ENCODE measurements around the gene FGD4. TPM values are rescaled to one million over a fixed set of nuclear protein-coding genes. Genes with fewer than 3 reads are reported as not detected.

Gene FGD4
- total RNA-seq, 1 experiment from 2014 or later: 54.3 TPM

GRCh38 chr12:32478858-32479725 lies 79.7 kb downstream of the FGD4 start:
- no peaks in the 10 kb centered on the region for H3K27me3 ChIP-seq (ENCODE audit: insufficient read depth, low read length)
- H3T11ph ChIP-seq (ENCODE audit: low read length): no peak overlapping the region
- H4K8ac ChIP-seq (replicated peaks; ENCODE audit: insufficient read length, low read depth, low read length): no peak overlapping the region
- WGBS (ENCODE audit: extremely low coverage, insufficient read length, low lambda C conversion rate): no CpG with 5 or more reads among the region's 5 CpGs
- no peaks in the 10 kb centered on the region for H3K9me3 Mint-ChIP-seq
- no peaks in the 10 kb centered on the region for H3K23me2 ChIP-seq (ENCODE audit: insufficient read length, low read depth, low read length, poor library complexity, severe bottlenecking)
- H2BK5ac ChIP-seq (ENCODE audit: insufficient read length, low read length): no peak overlapping the region
- H3K79me1 ChIP-seq (ENCODE audit: insufficient read depth, low read depth, low read length, poor library complexity, severe bottlenecking): peaks cover 8% of the 10 kb centered on the region
- no peak overlapping the region for H2BK20ac ChIP-seq (ENCODE audit: low read depth, low read length, poor library complexity, severe bottlenecking)
- H2AFZ ChIP-seq (ENCODE audit: low read length): no peak overlapping the region
- H3K79me2 ChIP-seq (ENCODE audit: insufficient read depth, low read length): peaks cover 1% of the 10 kb centered on the region; the same call in 1 of the 2 replicates
- H3K27ac ChIP-seq (ENCODE audit: insufficient read length, low read depth, low read length): no peak overlapping the region
- no peak overlapping the region for H2AK5ac ChIP-seq (ENCODE audit: insufficient read length, low read length)
- H2BK12ac ChIP-seq (ENCODE audit: insufficient read length, low read depth, low read length): no peak overlapping the region
- H3K23ac ChIP-seq (ENCODE audit: insufficient read length, low read depth, low read length): no peak overlapping the region
- no peak overlapping the region for H4K5ac ChIP-seq (ENCODE audit: insufficient read length, low read depth, low read length)
- no peaks in the 10 kb centered on the region; the same call in 1 of the 2 replicates for H3K4me1 ChIP-seq (ENCODE audit: insufficient read depth, low read length)
- H3K4ac ChIP-seq (ENCODE audit: low read depth, low read length): no peak overlapping the region
- DNase-seq: no peak
- H3K14ac ChIP-seq (ENCODE audit: insufficient read depth, low read length): no peak overlapping the region
- H3K18ac ChIP-seq (ENCODE audit: insufficient read length, low read depth, low read length): no peak overlapping the region
- no peak for TF ChIP-seq CTCF (conservative IDR thresholded peaks at IDR 0.05)
- H3K4me3 Mint-ChIP-seq: no peak overlapping the region
- peaks cover 11 to 58% (median 26%) of the 10 kb centered on the region in 3 experiments for H3K36me3 Mint-ChIP-seq (ENCODE audit: insufficient read depth in 1 of 3, low read depth in 3 of 3)
- H4K20me1 ChIP-seq (ENCODE audit: control insufficient read depth, insufficient read depth, insufficient read length): no peaks in the 10 kb centered on the region
- no peaks in the 10 kb centered on the region for H3K9me3 ChIP-seq (ENCODE audit: control insufficient read depth, low read depth, low read length)
- H4K91ac ChIP-seq (ENCODE audit: insufficient read length, low read depth, low read length): no peak overlapping the region
- H3K4me2 ChIP-seq (ENCODE audit: insufficient read depth, insufficient read length, low read length): no peak overlapping the region
- peaks cover 10 to 16% of the 10 kb centered on the region in 2 experiments for H3K4me1 Mint-ChIP-seq
- H2BK120ac ChIP-seq (ENCODE audit: low read depth, low read length, poor library complexity, severe bottlenecking): no peak overlapping the region
- no peaks in the 10 kb centered on the region for H3K27me3 Mint-ChIP-seq (ENCODE audit: low read depth)
- peak overlapping the region in 1 of 3 experiments; percentile 62; a peak in 2 of 7 replicates for H3K27ac Mint-ChIP-seq
- H2BK15ac ChIP-seq (ENCODE audit: low read depth, low read length): no peak overlapping the region
- no peak overlapping the region for H3K56ac ChIP-seq (ENCODE audit: insufficient read length, low read depth, low read length)
- H3K9ac ChIP-seq (ENCODE audit: extremely low read depth, insufficient read length, low read length): no peak overlapping the region
